Neural crest cell (in vitro differentiated cells): ENCODE results near the gene SLC6A13. TPM values are rescaled to one million over a fixed set of nuclear protein-coding genes. Genes with fewer than 3 reads are reported as not detected.

Source experiments
- DNase-seq: peaks from one replicate; pipeline ENCODE4 v3.0.0; 2021; ENCODE audit warnings: low read depth, mixed read lengths, low spot score
- H3K27ac Mint-ChIP-seq: one replicate; pipeline ENCODE4 v1.8.0; 2021; ENCODE audit warnings: mild to moderate bottlenecking, mixed read lengths; ENCODE audit not compliant: unreplicated experiment
- H3K27me3 Mint-ChIP-seq: 2 replicates; pipeline ENCODE4 v1.8.0; 2021; ENCODE audit warnings: low read depth, mild to moderate bottlenecking, mixed read lengths
- H3K36me3 Mint-ChIP-seq: 2 replicates; pipeline ENCODE4 v1.8.0; 2021; ENCODE audit warnings: low read depth, mild to moderate bottlenecking, mixed read lengths
- H3K4me1 Mint-ChIP-seq: 2 replicates; pipeline ENCODE4 v1.8.0; 2021; ENCODE audit warnings: mixed read lengths
- H3K4me3 Mint-ChIP-seq: one replicate; pipeline ENCODE4 v1.8.0; 2021; ENCODE audit warnings: mild to moderate bottlenecking, mixed read lengths
- H3K9me3 Mint-ChIP-seq: 2 replicates; pipeline ENCODE4 v1.8.0; 2021; ENCODE audit warnings: mixed read lengths
- total RNA-seq: library from RNA; stranded (reverse); gene quantifications from 2 replicates; pipeline ENCODE4 v1.2.1, GENCODE V29; 2021
- TF ChIP-seq, protein P1 (sequence below): fragments of 200-600 bp; sonication (generic); conservative IDR thresholded peaks from 2 replicates; pipeline ENCODE4 v1.5.0; 2021; ENCODE audit warnings: antibody characterized with exemption, mild to moderate bottlenecking

The SLC6A13 gene
- total RNA-seq, 1 donor from 2014 or later = 0.30 TPM

DNA sequence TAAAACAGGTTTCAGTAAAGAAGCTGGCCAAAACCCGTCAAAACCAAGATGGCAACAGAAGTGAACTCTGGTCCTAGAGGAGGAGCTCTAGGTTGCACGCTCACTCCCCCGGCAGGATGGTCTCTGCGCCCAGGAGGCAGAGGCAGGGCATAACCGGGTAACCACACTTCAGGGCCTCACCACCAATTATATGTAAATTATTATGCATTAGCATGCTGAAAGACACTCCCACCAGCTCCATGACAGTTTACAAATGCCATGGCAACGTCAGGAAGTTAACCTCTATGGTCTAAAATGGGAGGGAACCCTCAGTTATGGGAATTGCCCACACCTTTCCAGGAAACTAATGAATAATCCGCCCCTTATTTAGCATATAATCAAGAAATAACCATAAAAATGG lies 28.6 kb downstream of the SLC6A13 start:
- Mint-ChIP-seq H3K27me3 (peaks cover 13% of the 10 kb centered on the region), H3K4me1 (peaks cover 32% of the 10 kb centered on the region), H3K4me3 (no peak overlapping the region), H3K36me3 (no peaks in the 10 kb centered on the region), H3K9me3 (peaks cover 11% of the 10 kb centered on the region), H3K27ac (no peak overlapping the region)
- TF ChIP-seq, protein P1, sequence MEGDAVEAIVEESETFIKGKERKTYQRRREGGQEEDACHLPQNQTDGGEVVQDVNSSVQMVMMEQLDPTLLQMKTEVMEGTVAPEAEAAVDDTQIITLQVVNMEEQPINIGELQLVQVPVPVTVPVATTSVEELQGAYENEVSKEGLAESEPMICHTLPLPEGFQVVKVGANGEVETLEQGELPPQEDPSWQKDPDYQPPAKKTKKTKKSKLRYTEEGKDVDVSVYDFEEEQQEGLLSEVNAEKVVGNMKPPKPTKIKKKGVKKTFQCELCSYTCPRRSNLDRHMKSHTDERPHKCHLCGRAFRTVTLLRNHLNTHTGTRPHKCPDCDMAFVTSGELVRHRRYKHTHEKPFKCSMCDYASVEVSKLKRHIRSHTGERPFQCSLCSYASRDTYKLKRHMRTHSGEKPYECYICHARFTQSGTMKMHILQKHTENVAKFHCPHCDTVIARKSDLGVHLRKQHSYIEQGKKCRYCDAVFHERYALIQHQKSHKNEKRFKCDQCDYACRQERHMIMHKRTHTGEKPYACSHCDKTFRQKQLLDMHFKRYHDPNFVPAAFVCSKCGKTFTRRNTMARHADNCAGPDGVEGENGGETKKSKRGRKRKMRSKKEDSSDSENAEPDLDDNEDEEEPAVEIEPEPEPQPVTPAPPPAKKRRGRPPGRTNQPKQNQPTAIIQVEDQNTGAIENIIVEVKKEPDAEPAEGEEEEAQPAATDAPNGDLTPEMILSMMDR = no peak
- no peak for DNase-seq

DNA sequence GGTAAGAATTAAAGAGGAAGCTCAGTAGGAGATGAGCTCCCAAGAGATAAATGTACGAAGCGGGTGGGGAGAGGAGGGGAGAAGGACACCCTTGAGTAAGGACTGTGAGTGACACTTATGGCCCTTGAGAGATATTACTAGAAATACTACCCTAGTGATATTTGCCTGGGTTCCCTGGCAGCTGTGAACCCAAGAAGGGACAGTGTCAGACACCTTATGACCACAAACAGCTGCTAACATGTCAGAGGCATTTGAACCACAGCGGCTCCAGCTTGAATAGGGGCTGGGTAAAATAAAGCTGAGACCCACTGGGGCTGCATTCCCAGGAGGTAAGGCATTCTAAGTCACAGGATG lies 29.0 kb downstream of the SLC6A13 start:
- no peak overlapping the region for H3K4me3 Mint-ChIP-seq
- H3K36me3 Mint-ChIP-seq = no peaks in the 10 kb centered on the region
- no peak overlapping the region for H3K27ac Mint-ChIP-seq
- peaks cover 35% of the 10 kb centered on the region for H3K4me1 Mint-ChIP-seq
- peaks cover 17% of the 10 kb centered on the region for H3K27me3 Mint-ChIP-seq
- H3K9me3 Mint-ChIP-seq = peaks cover 11% of the 10 kb centered on the region
- DNase-seq = no peak
- TF ChIP-seq, protein P1 = no peak

DNA sequence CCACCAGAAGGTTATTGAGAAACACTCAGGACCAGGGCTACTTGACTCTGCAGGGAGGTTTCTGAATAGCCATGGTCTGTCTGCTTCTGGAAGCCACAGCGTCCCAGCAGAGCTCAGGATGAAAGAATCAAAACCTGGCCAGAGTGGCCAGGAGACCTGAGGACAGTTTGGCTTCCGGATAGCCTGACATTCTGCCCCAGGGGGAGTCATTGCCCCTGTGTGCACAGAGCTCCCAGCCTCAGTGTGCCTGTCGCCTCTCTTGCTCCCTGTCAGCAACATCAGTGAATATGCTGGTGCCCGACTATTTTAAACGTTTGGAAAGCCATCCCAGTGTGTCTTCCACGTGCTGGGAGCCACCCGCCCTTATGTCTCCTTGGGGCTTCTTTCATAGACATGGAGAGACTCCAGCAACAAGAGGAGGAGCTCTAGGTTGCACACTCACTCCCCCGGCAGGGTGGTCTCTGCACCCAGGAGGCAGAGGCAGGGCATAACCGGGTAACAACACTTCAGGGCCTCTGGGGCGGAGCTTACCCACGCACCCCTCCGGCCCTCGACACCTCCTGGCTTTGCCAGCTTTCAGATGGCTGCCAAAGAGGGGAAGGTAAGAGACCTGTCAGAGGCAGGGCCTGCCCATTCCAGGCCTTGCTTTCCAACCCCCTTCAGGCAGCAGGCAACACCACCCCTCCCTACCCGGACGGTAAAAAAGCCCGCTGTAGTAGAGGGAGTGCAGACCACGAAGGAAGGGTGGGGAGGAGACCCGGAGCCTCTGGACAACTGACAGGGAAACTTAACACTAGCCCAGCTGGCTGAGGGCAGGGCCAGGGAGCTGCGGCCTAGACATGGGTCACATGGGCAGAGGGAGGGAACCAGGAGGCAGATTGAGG lies 29.7 kb downstream of the SLC6A13 start:
- no peaks in the 10 kb centered on the region for H3K36me3 Mint-ChIP-seq
- TF ChIP-seq, protein P1 = no peak
- peaks cover 37% of the 10 kb centered on the region for H3K4me1 Mint-ChIP-seq
- no peak for DNase-seq
- H3K27me3 Mint-ChIP-seq = peaks cover 22% of the 10 kb centered on the region
- peaks cover 11% of the 10 kb centered on the region for H3K9me3 Mint-ChIP-seq
- H3K27ac Mint-ChIP-seq = no peak overlapping the region
- no peak overlapping the region for H3K4me3 Mint-ChIP-seq

DNA sequence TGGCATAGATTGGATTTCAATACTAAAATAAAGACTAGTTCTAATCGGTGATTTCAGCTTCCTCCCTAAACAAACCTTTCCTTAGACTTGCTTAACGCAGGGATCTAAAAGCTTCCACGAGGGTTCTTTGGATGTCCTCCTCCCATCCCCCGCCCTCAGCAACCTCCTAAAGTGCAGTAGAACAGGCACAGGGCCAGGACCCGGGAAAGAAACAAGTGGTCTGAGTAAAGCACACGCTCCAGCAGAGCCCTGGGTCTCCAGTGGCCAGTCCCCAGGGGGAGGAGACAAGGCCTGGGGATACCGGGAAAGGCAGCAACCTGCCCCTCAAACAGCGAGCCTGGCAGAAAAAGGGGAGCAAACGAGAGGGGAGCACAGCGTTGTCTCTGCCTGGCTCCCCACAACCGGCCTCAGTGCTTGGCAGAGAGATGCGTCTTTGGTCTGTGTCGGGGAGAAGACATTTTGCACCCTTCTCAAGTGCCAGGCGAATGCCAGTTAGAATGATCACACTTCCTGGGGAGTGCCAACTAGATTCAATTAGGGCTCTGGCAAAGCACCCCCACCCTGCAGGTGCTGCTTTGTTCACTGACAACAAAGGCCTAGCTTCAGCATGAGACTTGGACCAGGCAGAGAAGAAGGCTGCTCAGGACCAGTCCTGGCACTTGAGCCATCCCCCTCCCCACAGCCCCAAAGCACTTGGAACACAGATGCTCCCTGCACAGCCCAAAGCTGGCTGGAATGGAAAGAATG lies 31.5 kb downstream of the SLC6A13 start:
- TF ChIP-seq, protein P1 = no peak
- H3K27me3 Mint-ChIP-seq = peaks cover 24% of the 10 kb centered on the region
- H3K4me1 Mint-ChIP-seq = peaks cover 38% of the 10 kb centered on the region
- H3K4me3 Mint-ChIP-seq = no peak overlapping the region
- no peaks in the 10 kb centered on the region for H3K36me3 Mint-ChIP-seq
- peaks cover 6% of the 10 kb centered on the region for H3K9me3 Mint-ChIP-seq
- no peak overlapping the region for H3K27ac Mint-ChIP-seq
- DNase-seq = no peak

DNA sequence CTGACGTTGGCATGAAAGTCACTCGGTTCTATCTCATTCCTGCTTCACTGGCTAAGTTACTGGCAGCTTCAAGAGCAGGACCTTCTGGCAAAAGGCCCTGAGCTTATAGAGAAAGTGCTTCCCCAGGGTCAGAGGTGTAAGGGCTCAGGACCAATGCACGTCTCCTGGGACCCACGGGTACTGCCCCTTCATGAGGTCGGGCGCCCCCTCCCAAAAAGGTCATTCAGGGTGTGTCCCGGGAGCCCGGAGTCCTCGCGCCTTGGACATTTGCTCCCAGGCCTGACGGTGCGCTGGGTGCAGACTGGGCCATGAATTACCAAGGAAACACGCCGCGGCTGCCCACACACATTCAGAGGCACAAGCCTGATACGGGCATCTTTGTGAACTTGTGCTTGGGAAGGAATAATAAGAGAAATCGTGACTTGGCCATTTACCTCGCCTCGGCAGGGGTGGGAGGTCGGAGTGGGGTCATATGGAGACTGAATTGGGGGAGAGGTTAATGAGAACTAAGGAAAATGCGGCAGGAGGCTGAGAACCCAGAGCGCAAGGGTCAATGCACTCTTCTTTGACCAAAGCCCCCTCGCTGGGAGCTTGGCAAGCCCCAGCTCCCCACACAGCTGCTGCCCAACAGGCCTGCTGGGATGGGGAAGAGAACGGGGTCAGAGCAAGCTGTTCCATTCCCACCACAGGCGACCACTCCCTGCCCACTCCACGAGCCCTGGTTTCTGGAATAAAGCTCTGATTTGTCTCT lies 33.0 kb downstream of the SLC6A13 start:
- H3K36me3 Mint-ChIP-seq = no peaks in the 10 kb centered on the region

More for the DNA sequence above, 33.0 kb downstream of the SLC6A13 start:
- TF ChIP-seq, protein P1 = no peak
- DNase-seq = no peak
- H3K9me3 Mint-ChIP-seq = no peaks in the 10 kb centered on the region
- H3K27ac Mint-ChIP-seq = no peak overlapping the region
- H3K4me3 Mint-ChIP-seq = no peak overlapping the region
- peaks cover 24% of the 10 kb centered on the region for H3K27me3 Mint-ChIP-seq
- H3K4me1 Mint-ChIP-seq = peaks cover 38% of the 10 kb centered on the region
